ENCODE results near the gene ARMH3.

GRCh38 chr10:101856626-101857025 is 199.3 kb downstream of the ARMH3 start:
- TF ChIP-seq CTCF (IDR thresholded peaks at IDR 0.05) (no peak), POLR2A (IDR thresholded peaks at IDR 0.05) (no peak)

Data from testis (tissue), 2 donors.